Ovary (tissue), 9 donors: ENCODE data around the gene ATP6V1C2. TPM values are rescaled to one million over a fixed set of nuclear protein-coding genes. Genes with fewer than 3 reads are reported as not detected.

Experiments
- DNase-seq, 5 donors: peaks; one replicate each; pipeline ENCODE4 v3.0.0-alpha.2; 2019 to 2020
- H3K27ac ChIP-seq, 2 donors: fragments of 200-600 bp; one replicate each; pipeline versions ENCODE4 v1.5.1 to v1.8.0; 2019 to 2022
- H3K27me3 ChIP-seq: fragments of 200-600 bp; one replicate; pipeline ENCODE4 v1.8.0; 2022
- H3K36me3 ChIP-seq: fragments of 200-600 bp; sonication (generic); one replicate; pipeline ENCODE4 v1.5.1; 2019
- H3K4me1 ChIP-seq: one replicate; pipeline ENCODE4 v1.8.1; 2013; ENCODE audit warnings: mild to moderate bottlenecking, moderate library complexity; ENCODE audit not compliant: insufficient read depth
- H3K4me3 ChIP-seq: fragments of 200-600 bp; sonication (generic); one replicate; pipeline ENCODE4 v1.5.1; 2017
- H3K9me3 ChIP-seq, 2 donors: fragments of 200-600 bp in 1 of 2; sonication (generic) in 1 of 2; one replicate each; pipeline versions ENCODE4 v1.5.1 to v1.8.1; 2013 to 2019; ENCODE audit warnings: mild to moderate bottlenecking in 1 of 2, moderate library complexity in 1 of 2
- EP300 ChIP-seq: sonication (generic); formaldehyde crosslinking; IDR thresholded peaks from one replicate; pipeline ENCODE4 v1.6.1; 2017; ENCODE audit warnings: antibody characterized with exemption
- POLR2A ChIP-seq: fragments of 450-650 bp; IDR thresholded peaks from one replicate; pipeline ENCODE4 v1.6.1; 2017; ENCODE audit warnings: antibody characterized with exemption, mild to moderate bottlenecking, moderate library complexity
- WGBS, 3 donors: extraction: QIAGEN DNeasy Blood & Tissue Kit in 1 of 3; methylation state at CpG; one replicate each; pipeline versions ENCODE4 v1.1.5 to v1.1.7; 2013 to 2017; 5-methylcytosine and 5-hydroxymethylcytosine counted together
- intact Hi-C, 4 donors: fragments of 100-400 bp; cut with DNase I; formaldehyde crosslinking; loops; one replicate each; pipeline versions ENCODE4 v1.11.0 to v1.15.1; 2022 to 2023
- polyA plus RNA-seq, 2 donors: library from polyadenylated mRNA; stranded (reverse); fragments of 200-250 nt in 1 of 2; fragments of 350-450 nt in 1 of 2; fragmentation: Illumina TruSeq in 1 of 2; extraction: RNeasy Lipid Tissue Mini Kit (QIAGEN cat#74804) in 1 of 2; gene quantifications; one replicate each; pipeline ENCODE4 v1.2.3, GENCODE V29; 2013 to 2014
- total RNA-seq, 7 donors: library from RNA; depleted of rRNA in 2 of 7; stranded (reverse); fragments of >200 nt in 2 of 7; fragmentation: NEBNext Ultra II Directional in 3 of 7; extraction: Animal tissue kit (Norgen Biotek cat#: 25700) in 3 of 7; gene quantifications; one replicate each; pipeline versions ENCODE4 v1.1.0 to v1.2.4, GENCODE V29; 2016 to 2023
- TF ChIP-seq, protein P1 (sequence below), 3 donors: fragments of 450-650 bp in 2 of 3; fragments of 200-600 bp in 1 of 3; IDR thresholded peaks; one replicate each; pipeline versions ENCODE4 v1.5.1 to v1.8.0; 2016 to 2022; ENCODE audit warnings: antibody characterized with exemption in 3 of 3, mild to moderate bottlenecking in 1 of 3
- donor health status: DM: no; HTN: no; CAD: no; lungs with moderate emphysema.
- donor health status: DM: no; HTN: no; CAD: no.
- donor health status: Bipolar disorder and iron deficiency.
- donor health status: DM: yes; HTN: yes; CAD: no.
- donor health status: DM: no; HTN: no; CAD: no.
- donor health status: DM: yes; HTN: yes; CAD: no.

The ATP6V1C2 gene
- total and polyA plus RNA-seq, 9 donors, result 0.17 to 10.8 (median 0.60) TPM; not detected in 2

DNA sequence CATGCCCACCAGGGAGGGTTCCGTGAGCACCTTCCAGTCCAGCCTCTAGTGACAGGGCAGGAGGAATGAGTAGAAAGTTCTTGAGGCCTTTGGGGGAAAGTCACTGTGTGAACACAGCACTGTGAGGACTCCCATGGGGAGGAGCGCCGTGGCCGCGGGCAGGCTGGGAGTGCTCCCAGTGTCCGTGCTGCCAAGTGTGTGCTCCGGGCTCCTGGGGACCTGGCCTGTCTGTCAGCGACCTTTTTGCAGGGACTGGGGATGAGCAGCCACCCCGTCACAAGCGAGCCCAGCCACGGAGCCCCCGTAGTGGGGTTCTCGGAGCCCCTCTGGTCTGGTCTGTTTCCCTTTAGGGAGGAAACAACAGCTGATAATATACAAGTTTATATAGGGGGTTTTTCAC is 54.4 kb downstream of the ATP6V1C2 start:
- TF ChIP-seq, protein P1, sequence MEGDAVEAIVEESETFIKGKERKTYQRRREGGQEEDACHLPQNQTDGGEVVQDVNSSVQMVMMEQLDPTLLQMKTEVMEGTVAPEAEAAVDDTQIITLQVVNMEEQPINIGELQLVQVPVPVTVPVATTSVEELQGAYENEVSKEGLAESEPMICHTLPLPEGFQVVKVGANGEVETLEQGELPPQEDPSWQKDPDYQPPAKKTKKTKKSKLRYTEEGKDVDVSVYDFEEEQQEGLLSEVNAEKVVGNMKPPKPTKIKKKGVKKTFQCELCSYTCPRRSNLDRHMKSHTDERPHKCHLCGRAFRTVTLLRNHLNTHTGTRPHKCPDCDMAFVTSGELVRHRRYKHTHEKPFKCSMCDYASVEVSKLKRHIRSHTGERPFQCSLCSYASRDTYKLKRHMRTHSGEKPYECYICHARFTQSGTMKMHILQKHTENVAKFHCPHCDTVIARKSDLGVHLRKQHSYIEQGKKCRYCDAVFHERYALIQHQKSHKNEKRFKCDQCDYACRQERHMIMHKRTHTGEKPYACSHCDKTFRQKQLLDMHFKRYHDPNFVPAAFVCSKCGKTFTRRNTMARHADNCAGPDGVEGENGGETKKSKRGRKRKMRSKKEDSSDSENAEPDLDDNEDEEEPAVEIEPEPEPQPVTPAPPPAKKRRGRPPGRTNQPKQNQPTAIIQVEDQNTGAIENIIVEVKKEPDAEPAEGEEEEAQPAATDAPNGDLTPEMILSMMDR (IDR thresholded peaks at IDR 0.05), result no peak
- no peak for TF ChIP-seq POLR2A
- TF ChIP-seq EP300, result no peak
- intact Hi-C loops, result no loop called here

DNA sequence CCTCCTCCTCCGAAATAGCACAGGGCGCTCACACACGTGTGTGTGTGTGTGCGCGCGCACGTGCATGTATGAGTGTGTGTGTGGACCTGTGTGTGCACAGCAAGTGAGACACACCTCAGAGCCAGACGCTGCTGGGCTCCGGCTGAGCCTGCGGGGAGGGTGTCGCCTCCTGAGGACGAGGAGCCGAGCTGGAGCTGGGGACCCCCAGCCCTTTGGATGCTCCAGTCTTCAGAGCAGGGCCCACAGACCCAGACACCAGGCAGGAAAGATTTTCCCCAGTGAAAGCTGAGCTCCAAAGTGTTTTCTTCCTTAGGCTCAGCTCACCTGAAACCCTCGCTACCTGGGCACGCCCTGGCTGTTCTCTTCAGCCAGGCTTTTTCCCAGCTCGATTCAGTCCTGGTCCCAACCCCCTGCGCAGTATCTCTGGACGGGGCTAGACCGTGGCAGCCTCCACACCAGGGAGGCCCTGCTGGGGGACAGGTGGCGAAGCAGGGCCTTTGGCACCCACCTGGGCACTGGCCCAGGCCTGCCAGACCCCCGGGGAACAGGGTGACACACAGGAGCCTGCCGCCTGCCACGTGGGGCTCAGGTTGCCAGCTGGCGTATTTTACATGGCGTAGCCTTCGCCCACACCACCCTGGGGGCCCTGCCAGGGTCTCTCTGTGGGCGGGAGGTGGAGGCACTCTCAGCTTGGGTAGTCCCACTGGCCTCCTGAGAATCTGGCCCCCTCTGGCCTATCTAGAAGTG is 55.0 kb downstream of the ATP6V1C2 start:
- no peaks in the 10 kb centered on the region for H3K36me3 ChIP-seq
- H3K9me3 ChIP-seq, result no peaks in the 10 kb centered on the region
- no peaks in the 10 kb centered on the region for H3K27me3 ChIP-seq
- no peak overlapping the region for H3K4me3 ChIP-seq
- no peaks in the 10 kb centered on the region for H3K4me1 ChIP-seq
- TF ChIP-seq, protein P1 (IDR thresholded peaks at IDR 0.05), result no peak
- no peak for TF ChIP-seq POLR2A
- no peak overlapping the region for H3K27ac ChIP-seq
- intact Hi-C loops, result no loop called here
- DNase-seq, result peak in 1 of 5 donors; percentile 26
- WGBS, 3 donors, result 76 to 82% (median 80%) methylated on average over 26 to 27 of the region's 27 CpGs

More for the DNA sequence above, 54.4 kb downstream of the ATP6V1C2 start:
- Histone ChIP-seq H3K4me3 (no peak overlapping the region), H3K27ac (no peak overlapping the region), H3K9me3 (no peaks in the 10 kb centered on the region), H3K36me3 (no peaks in the 10 kb centered on the region), H3K27me3 (no peaks in the 10 kb centered on the region), H3K4me1 (no peaks in the 10 kb centered on the region)
- no peak for DNase-seq
- WGBS, 3 donors, result 79 to 87% (median 85%) methylated on average over 13 of the region's 13 CpGs

DNA sequence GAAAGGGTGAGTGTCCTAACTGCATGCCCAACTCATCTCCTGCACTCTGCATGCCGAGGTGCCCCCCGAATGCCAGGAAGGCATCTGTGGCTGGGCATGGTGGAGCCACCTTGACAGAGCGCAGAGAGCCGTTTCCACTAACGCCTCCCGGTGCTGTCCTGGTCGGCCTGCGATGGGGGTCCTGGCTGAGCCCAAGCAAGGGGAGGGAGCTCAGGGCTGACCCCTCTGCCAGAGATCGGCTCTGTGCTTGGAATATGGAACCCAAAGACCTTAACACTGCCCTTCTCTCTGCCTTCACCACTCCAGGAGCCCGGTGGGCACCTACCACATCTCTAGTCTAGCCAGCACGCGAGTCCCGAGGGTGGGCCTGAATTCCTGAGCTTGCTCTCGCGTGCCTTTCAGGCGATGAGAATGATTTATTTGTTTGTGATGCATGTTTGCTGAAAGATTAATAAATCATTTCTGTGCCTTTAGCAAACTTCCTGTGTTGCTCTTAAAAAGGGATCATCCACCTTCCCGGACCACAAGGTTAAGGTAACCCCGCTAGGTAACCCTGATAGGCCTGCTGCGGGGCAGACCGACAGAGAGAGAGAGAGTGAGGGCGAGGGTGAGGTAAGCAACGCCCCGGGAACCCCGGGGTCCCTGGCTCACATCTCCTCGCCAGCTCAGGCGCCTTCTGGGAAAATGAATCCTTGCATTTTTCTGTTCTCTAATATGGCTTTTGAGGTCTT is 55.8 kb downstream of the ATP6V1C2 start:
- Histone ChIP-seq H3K36me3 (no peaks in the 10 kb centered on the region), H3K4me3 (no peak overlapping the region), H3K27me3 (no peaks in the 10 kb centered on the region), H3K27ac (no peak overlapping the region), H3K9me3 (no peaks in the 10 kb centered on the region), H3K4me1 (no peaks in the 10 kb centered on the region)
- TF ChIP-seq POLR2A, result no peak
- TF ChIP-seq, protein P1 (IDR thresholded peaks at IDR 0.05), result no peak
- TF ChIP-seq EP300, result no peak
- WGBS, 3 donors, result 82 to 84% (median 82%) methylated on average over 26 of the region's 26 CpGs
- DNase-seq, result peak in 1 of 5 donors; percentile 24
- intact Hi-C loops, result no loop called here

DNA sequence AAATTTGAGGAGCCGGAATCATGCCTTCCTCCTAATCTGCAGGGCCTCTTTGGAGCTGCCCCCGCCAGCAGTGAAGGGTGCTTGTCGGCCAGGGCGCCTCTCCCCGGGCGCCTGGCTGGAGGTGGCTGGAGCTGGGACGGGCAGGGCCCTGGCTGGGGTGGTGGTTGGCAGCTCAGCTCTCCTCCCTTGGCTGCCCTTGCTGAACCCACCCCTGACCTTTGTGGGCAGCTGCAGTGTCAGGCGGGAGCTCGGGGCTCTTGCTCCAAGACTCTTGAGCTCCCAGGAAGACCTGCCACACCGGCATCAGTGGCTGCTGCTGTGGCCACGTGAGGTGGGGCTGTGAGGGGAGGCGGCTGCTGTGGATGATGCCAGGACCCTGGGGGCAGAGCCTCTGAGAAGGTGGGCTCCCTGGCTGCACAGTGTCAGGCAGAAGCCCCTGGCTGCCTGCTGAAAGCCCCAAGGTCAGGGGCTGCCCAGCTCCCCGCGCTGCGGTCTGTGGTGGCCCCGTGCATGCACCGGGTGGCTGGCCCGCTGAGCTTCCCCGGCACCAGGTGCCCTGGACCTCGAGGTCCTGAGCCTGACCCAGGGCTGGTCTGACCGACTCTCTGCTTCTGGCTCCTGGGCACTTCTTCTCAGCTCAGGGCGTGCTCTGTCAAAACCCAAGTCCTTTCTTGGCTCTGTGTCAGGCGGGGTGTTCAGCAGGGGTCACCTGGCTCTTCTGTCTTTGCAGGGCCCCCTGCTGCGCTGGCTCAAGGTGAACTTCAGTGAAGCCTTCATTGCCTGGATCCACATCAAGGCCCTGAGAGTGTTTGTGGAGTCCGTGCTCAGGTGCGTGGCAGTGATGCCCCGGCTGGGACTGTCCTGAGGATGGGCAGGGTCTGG is 56.7 kb downstream of the ATP6V1C2 start:
- no peaks in the 10 kb centered on the region for H3K36me3 ChIP-seq
- H3K27me3 ChIP-seq, result no peaks in the 10 kb centered on the region
- DNase-seq, result peak in 1 of 5 donors; percentile 29
- H3K27ac ChIP-seq, result no peak overlapping the region
- 82 to 90% (median 83%) methylated on average over 23 to 27 of the region's 27 CpGs for WGBS, 3 donors
- H3K4me3 ChIP-seq, result no peak overlapping the region
- H3K9me3 ChIP-seq, result no peaks in the 10 kb centered on the region
- no peak for TF ChIP-seq EP300
- TF ChIP-seq, protein P1 (IDR thresholded peaks at IDR 0.05), result no peak
- no peak for TF ChIP-seq POLR2A
- intact Hi-C loops, result no loop called here
- H3K4me1 ChIP-seq, result no peaks in the 10 kb centered on the region
